HL-60 (cell line): ENCODE measurements around the gene LIX1L.

Experiments
- CTCF ChIP-seq: IDR thresholded peaks from one replicate; pipeline ENCODE4 v1.5.1; 2011; ENCODE audit warnings: low read length, control low read depth, inconsistent platforms; ENCODE audit not compliant: insufficient read depth
- GABPA ChIP-seq: IDR thresholded peaks from 2 replicates; pipeline ENCODE4 v1.6.1; 2012; ENCODE audit warnings: low read depth
- POLR2AphosphoS5 ChIP-seq: IDR thresholded peaks from 2 replicates; pipeline ENCODE4 v1.6.1; 2012; ENCODE audit warnings: low read depth
- SPI1 ChIP-seq: IDR thresholded peaks from 2 replicates; pipeline ENCODE4 v1.6.1; 2012; ENCODE audit warnings: low read depth, mild to moderate bottlenecking, borderline replicate concordance
- TF ChIP-seq, protein P1 (sequence below): IDR thresholded peaks from 2 replicates; pipeline ENCODE4 v1.6.1; 2012; ENCODE audit warnings: low read depth; ENCODE audit not compliant: insufficient replicate concordance

DNA sequence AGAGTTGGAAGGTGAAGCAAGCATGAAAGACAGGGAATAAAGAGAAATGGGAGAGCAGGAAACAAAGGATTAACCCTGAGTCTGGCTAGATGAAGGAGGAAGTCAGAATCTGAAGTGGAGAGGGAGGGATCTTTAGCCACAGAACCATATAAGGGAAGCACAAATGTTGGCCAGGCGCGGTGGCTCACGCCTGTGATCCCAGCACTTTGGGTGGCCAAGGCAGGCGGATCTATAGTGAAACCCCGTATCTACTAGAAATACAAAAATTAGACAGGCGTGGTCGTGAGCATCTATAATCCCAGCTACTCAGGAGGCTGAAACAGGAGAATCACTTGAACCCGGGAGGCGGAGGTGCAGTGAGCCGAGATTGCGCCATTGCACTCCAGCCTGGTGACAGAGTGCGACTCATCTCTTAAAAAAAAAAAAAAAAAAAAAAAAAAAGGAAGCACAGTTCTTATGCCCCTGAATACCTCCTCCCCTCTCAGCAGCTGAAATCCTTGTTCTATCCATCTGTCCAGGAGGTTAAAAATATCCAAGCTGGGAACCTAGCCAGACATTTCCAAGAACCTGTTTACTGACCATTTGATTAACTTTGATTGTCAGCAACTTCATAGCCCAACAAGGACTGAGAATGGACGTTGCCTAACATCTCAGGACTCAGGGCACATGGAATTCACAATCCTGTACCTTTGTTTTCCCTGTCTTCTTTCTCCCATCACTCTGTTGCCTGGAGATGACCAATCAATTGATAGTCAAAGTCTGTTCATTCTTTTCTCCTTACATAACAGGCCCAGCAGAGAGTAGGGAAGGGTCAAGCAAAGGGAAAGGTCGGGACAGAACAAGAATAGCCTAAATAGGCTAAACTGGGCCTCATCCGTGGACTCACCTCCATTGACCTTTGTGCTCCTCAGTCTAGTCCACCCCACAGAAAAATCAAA lies 28.0 kb upstream of the LIX1L start:
- TF ChIP-seq CTCF = no peak
- TF ChIP-seq POLR2AphosphoS5 = peak; percentile 53
- 0 out of 2 replicates have a peak, but pooled peaks have one; percentile 10 for TF ChIP-seq GABPA
- TF ChIP-seq, protein P1, sequence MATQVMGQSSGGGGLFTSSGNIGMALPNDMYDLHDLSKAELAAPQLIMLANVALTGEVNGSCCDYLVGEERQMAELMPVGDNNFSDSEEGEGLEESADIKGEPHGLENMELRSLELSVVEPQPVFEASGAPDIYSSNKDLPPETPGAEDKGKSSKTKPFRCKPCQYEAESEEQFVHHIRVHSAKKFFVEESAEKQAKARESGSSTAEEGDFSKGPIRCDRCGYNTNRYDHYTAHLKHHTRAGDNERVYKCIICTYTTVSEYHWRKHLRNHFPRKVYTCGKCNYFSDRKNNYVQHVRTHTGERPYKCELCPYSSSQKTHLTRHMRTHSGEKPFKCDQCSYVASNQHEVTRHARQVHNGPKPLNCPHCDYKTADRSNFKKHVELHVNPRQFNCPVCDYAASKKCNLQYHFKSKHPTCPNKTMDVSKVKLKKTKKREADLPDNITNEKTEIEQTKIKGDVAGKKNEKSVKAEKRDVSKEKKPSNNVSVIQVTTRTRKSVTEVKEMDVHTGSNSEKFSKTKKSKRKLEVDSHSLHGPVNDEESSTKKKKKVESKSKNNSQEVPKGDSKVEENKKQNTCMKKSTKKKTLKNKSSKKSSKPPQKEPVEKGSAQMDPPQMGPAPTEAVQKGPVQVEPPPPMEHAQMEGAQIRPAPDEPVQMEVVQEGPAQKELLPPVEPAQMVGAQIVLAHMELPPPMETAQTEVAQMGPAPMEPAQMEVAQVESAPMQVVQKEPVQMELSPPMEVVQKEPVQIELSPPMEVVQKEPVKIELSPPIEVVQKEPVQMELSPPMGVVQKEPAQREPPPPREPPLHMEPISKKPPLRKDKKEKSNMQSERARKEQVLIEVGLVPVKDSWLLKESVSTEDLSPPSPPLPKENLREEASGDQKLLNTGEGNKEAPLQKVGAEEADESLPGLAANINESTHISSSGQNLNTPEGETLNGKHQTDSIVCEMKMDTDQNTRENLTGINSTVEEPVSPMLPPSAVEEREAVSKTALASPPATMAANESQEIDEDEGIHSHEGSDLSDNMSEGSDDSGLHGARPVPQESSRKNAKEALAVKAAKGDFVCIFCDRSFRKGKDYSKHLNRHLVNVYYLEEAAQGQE = no peak
- TF ChIP-seq SPI1 = peak; percentile 86
